Right lobe of liver (tissue), 6 donors: ENCODE data around the gene GRP. TPM values are rescaled to one million over a fixed set of nuclear protein-coding genes. Genes with fewer than 3 reads are reported as not detected.
A peak's percentile ranks its signal among the peaks of the same experiment; 100 is the strongest.
"Not testable (repeated sequence)": the region's sequence is repeated elsewhere in the genome, so short reads cannot be mapped to it uniquely, and the experiment has no call there.

Experiments
- ATAC-seq, 4 donors: fragments of 200-7000 bp; cut with Tn5 transposase; one replicate each; pipeline ENCODE4 v1.9.1; 2020; ENCODE audit warnings: mild to moderate bottlenecking in 4 of 4, moderate library complexity in 4 of 4
- DNase-seq, 3 donors: peaks; one replicate each; pipeline ENCODE4 v3.0.0-alpha.2; 2020
- H3K27ac ChIP-seq, 3 donors: fragments of 200-600 bp; one replicate each; pipeline ENCODE4 v1.8.0; 2022
- H3K27me3 ChIP-seq, 2 donors: fragments of 200-600 bp; one replicate each; pipeline ENCODE4 v1.8.0; 2022
- H3K36me3 ChIP-seq, 4 donors: fragments of 200-600 bp; sonication (generic) in 1 of 4; one replicate each; pipeline versions ENCODE4 v1.5.1 to v1.8.0; 2017 to 2022; ENCODE audit warnings: control low read depth in 1 of 4
- H3K4me1 ChIP-seq, 4 donors: fragments of 200-600 bp; sonication (generic) in 1 of 4; one replicate each; pipeline versions ENCODE4 v1.5.1 to v1.8.0; 2017 to 2022; ENCODE audit warnings: control low read depth in 1 of 4
- H3K4me3 ChIP-seq, 3 donors: fragments of 200-600 bp; one replicate each; pipeline ENCODE4 v1.8.0; 2022
- H3K9me3 ChIP-seq, 4 donors: fragments of 200-600 bp; sonication (generic) in 1 of 4; one replicate each; pipeline versions ENCODE4 v1.5.1 to v1.8.0; 2017 to 2022; ENCODE audit warnings: control low read depth in 1 of 4
- CTCF ChIP-seq, 4 donors: fragments of 200-600 bp in 3 of 4; fragments of 450-650 bp in 1 of 4; IDR thresholded peaks; one replicate each; pipeline versions ENCODE4 v1.5.1 to v1.8.0; 2016 to 2022; ENCODE audit warnings: antibody characterized with exemption in 4 of 4, mild to moderate bottlenecking in 2 of 4
- POLR2A ChIP-seq: fragments of 450-650 bp; IDR thresholded peaks from one replicate; pipeline ENCODE4 v1.6.1; 2017; ENCODE audit warnings: antibody characterized with exemption, mild to moderate bottlenecking
- WGBS: methylation state at CpG from one replicate; pipeline ENCODE4 v1.1.6; 2018; ENCODE audit warnings: low coverage, low lambda C conversion rate; ENCODE audit not compliant: insufficient coverage; ENCODE audit errors: missing lambda C conversion rate; 5-methylcytosine and 5-hydroxymethylcytosine counted together
- intact Hi-C, 2 donors: fragments of 100-400 bp; cut with DNase I; formaldehyde crosslinking; loops; one replicate each; pipeline versions ENCODE4 v1.11.2 to v1.14.1; 2022
- total RNA-seq, 6 experiments: library from RNA; depleted of rRNA in 2 of 6; stranded (reverse); fragments of >200 nt in 2 of 6; fragmentation: NEBNext Ultra II Directional in 3 of 6; extraction: Animal tissue kit (Norgen Biotek cat#: 25700) in 3 of 6; gene quantifications; one replicate each; pipeline versions ENCODE4 v1.1.0 to v1.2.4, GENCODE V29; 2016 to 2023
- donor health status: DM: no; HTN: yes; CAD: no.
- donor health status: DM: no; HTN: no; CAD: no.
- donor health status: DM: no; HTN: no; CAD: no.
- donor health status: DM: no; HTN: yes; CAD: no.
- donor health status: DM: no; HTN: yes; CAD: no.

The GRP gene
- total RNA-seq, 6 experiments from 2014 or later = not detected

GRCh38 chr18:59238385-59238784 lies 18.4 kb downstream of the GRP start:
- intact Hi-C loops = no loop called here
- Histone ChIP-seq H3K36me3 (no peaks in the 10 kb centered on the region), H3K27ac (no peak overlapping the region), H3K4me1 (no peaks in the 10 kb centered on the region), H3K27me3 (no peaks in the 10 kb centered on the region), H3K9me3 (no peaks in the 10 kb centered on the region), H3K4me3 (no peak overlapping the region)
- no peak for TF ChIP-seq POLR2A
- no peak for TF ChIP-seq CTCF (IDR thresholded peaks at IDR 0.05)
- no peak for ATAC-seq
- DNase-seq = no peak

- DNase-seq = no peak
- ATAC-seq = no peak
- 41% methylated on average over 4 of the region's 4 CpGs for whole genome bisulfite sequencing
- Histone ChIP-seq H3K9me3 (no peaks in the 10 kb centered on the region), H3K27me3 (no peaks in the 10 kb centered on the region), H3K4me3 (no peak overlapping the region), H3K36me3 (no peaks in the 10 kb centered on the region), H3K4me1 (no peaks in the 10 kb centered on the region), H3K27ac (no peak overlapping the region)
- TF ChIP-seq POLR2A (no peak), CTCF (IDR thresholded peaks at IDR 0.05) (no peak)
- intact Hi-C loops = no loop called here
Measured at GRCh38 chr18:59239642-59240041, 19.7 kb downstream of the GRP start.

GRCh38 chr18:59242906-59243305 lies 22.9 kb downstream of the GRP start:
- ATAC-seq (no peak), DNase-seq (no peak)
- Histone ChIP-seq H3K27ac (no peak overlapping the region), H3K4me1 (no peaks in the 10 kb centered on the region), H3K4me3 (no peak overlapping the region), H3K36me3 (no peaks in the 10 kb centered on the region), H3K27me3 (no peaks in the 10 kb centered on the region), H3K9me3 (no peaks in the 10 kb centered on the region)
- 68% methylated on average over 2 of the region's 2 CpGs for WGBS
- no peak for TF ChIP-seq CTCF (IDR thresholded peaks at IDR 0.05)
- intact Hi-C loops = no loop called here

GRCh38 chr18:59246796-59247195 lies 26.8 kb downstream of the GRP start:
- H3K9me3 ChIP-seq = no peaks in the 10 kb centered on the region
- no peak for TF ChIP-seq POLR2A
- no peak for TF ChIP-seq CTCF (IDR thresholded peaks at IDR 0.05)
- peaks cover 0 to 4% (median 0%) of the 10 kb centered on the region in 4 donors for H3K4me1 ChIP-seq
- no peak overlapping the region for H3K27ac ChIP-seq
- H3K36me3 ChIP-seq = no peaks in the 10 kb centered on the region
- WGBS = 52% methylated on average over 4 of the region's 4 CpGs
- DNase-seq = no peak
- intact Hi-C loops = no loop called here
- H3K4me3 ChIP-seq = no peak overlapping the region
- no peaks in the 10 kb centered on the region for H3K27me3 ChIP-seq
- ATAC-seq = no peak

- Histone ChIP-seq H3K27me3 (no peaks in the 10 kb centered on the region), H3K4me3 (no peak overlapping the region), H3K27ac (no peak overlapping the region), H3K4me1 (peaks cover 0 to 6% (median 0%) of the 10 kb centered on the region in 4 donors), H3K36me3 (no peaks in the 10 kb centered on the region), H3K9me3 (no peaks in the 10 kb centered on the region)
- intact Hi-C loops = no loop called here
- ATAC-seq = peak; percentile 83 to 93 (median 88)
- TF ChIP-seq POLR2A = no peak
- peak; percentile 64 to 73 (median 68) for TF ChIP-seq CTCF (IDR thresholded peaks at IDR 0.05)
- 25% methylated on average over 5 of the region's 5 CpGs for WGBS
- DNase-seq = no peak
Measured at GRCh38 chr18:59249199-59249774, 29.3 kb downstream of the GRP start.

- H3K27me3 ChIP-seq, H3K9me3 ChIP-seq, ATAC-seq, DNase-seq, intact Hi-C loops, H3K4me1 ChIP-seq, H3K36me3 ChIP-seq, H3K4me3 ChIP-seq, H3K27ac ChIP-seq: not testable (repeated sequence)
- WGBS = 80% methylated on average over 1 of the region's 30 CpGs
Measured at GRCh38 chr18:59255491-59255890, 35.5 kb downstream of the GRP start.

GRCh38 chr18:59261842-59262241 lies 41.9 kb downstream of the GRP start:
- H3K27me3 ChIP-seq = peaks cover 7 to 31% of the 10 kb centered on the region in 2 donors
- not testable (repeated sequence) for DNase-seq

More at GRCh38 chr18:59261842-59262241, 41.9 kb downstream of the GRP start:
- H3K9me3 ChIP-seq, ATAC-seq, intact Hi-C loops, H3K27ac ChIP-seq, H3K36me3 ChIP-seq, H3K4me3 ChIP-seq, H3K4me1 ChIP-seq: not testable (repeated sequence)
- WGBS = 63% methylated on average over 3 of the region's 3 CpGs
